IPS-NIHi7 (cell line): ENCODE results near the gene MPPE1.

Experiments
- DNase-seq: peaks from one replicate; pipeline ENCODE4 v3.0.0; 2012; ENCODE audit warnings: mixed read lengths; ENCODE audit errors: extremely low spot score

The MPPE1 gene

GRCh38 chr18:11884396-11885030, 23.6 kb downstream of the MPPE1 start:
- no peak for DNase-seq

- no peak for DNase-seq
Observed at GRCh38 chr18:11883153-11883552, 25.0 kb downstream of the MPPE1 start.

GRCh38 chr18:11882636-11883035, 25.5 kb downstream of the MPPE1 start:
- no peak for DNase-seq

GRCh38 chr18:11880586-11881304, 27.4 kb downstream of the MPPE1 start:
- DNase-seq: no peak

- no peak for DNase-seq
Observed at GRCh38 chr18:11877497-11878135, 30.5 kb downstream of the MPPE1 start.

GRCh38 chr18:11874676-11875075, 33.4 kb downstream of the MPPE1 start:
- no peak for DNase-seq

- no peak for DNase-seq
Observed at GRCh38 chr18:11873670-11874340, 34.3 kb downstream of the MPPE1 start.

GRCh38 chr18:11872479-11873136, 35.5 kb downstream of the MPPE1 start:
- DNase-seq: peak; percentile 63

GRCh38 chr18:11871501-11871900, 36.6 kb downstream of the MPPE1 start:
- no peak for DNase-seq

- DNase-seq: no peak
Observed at GRCh38 chr18:11868230-11868629, 39.9 kb downstream of the MPPE1 start.

- DNase-seq: no peak
Observed at GRCh38 chr18:11866764-11867163, 41.4 kb downstream of the MPPE1 start.

- no peak for DNase-seq
Observed at GRCh38 chr18:11866329-11866728, 41.8 kb downstream of the MPPE1 start.

GRCh38 chr18:11865071-11865470, 43.0 kb downstream of the MPPE1 start:
- no peak for DNase-seq

GRCh38 chr18:11864471-11864870, 43.6 kb downstream of the MPPE1 start:
- DNase-seq: no peak

GRCh38 chr18:11862468-11863137, 45.5 kb downstream of the MPPE1 start:
- no peak for DNase-seq

GRCh38 chr18:11861583-11862288, 46.4 kb downstream of the MPPE1 start:
- no peak for DNase-seq

GRCh38 chr18:11860594-11861450, 47.3 kb downstream of the MPPE1 start:
- DNase-seq: no peak

GRCh38 chr18:11859903-11860407, 48.2 kb downstream of the MPPE1 start:
- DNase-seq: no peak

- DNase-seq: no peak
Observed at GRCh38 chr18:11859282-11859830, 48.8 kb downstream of the MPPE1 start.
